Measurements from ENCODE around the gene NDUFS8. TPM values are rescaled to one million over a fixed set of nuclear protein-coding genes. Genes with fewer than 3 reads are reported as not detected.

Gene NDUFS8
- total RNA-seq, 4 donors from 2014 or later, result 69.8 to 143 (median 80.2) TPM

GRCh38 chr11:68052137-68052873 lies 21.8 kb downstream of the NDUFS8 start:
- no peak for TF ChIP-seq CTCF (IDR thresholded peaks at IDR 0.05; ENCODE audit: low read depth)

DNA sequence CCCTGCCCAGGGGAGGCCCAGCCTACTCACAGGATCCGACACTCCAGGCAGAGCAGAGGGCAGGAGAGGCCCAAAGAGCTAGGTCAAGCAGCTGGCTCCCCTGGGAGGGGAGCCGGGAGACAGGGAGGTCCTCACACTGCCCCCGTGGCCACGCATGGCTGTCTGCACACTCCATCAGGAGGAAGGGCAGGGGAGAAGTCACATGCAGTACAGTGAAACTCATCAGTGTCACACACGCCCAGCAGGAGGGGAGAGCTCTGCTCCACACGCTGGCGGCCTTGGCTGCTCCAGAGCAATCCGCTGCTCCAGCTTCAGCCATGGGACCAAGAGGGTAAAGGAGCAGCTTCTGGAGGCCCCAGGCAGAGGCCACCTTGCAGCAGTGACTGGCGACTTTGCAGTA lies 22.6 kb downstream of the NDUFS8 start:
- no peak for TF ChIP-seq CTCF (IDR thresholded peaks at IDR 0.05; ENCODE audit: low read depth)

GRCh38 chr11:68053981-68054812 lies 23.7 kb downstream of the NDUFS8 start:
- no peak for TF ChIP-seq CTCF (IDR thresholded peaks at IDR 0.05; ENCODE audit: low read depth)

GRCh38 chr11:68056317-68057285 lies 26.1 kb downstream of the NDUFS8 start:
- TF ChIP-seq CTCF (IDR thresholded peaks at IDR 0.05; ENCODE audit: low read depth), result no peak

- TF ChIP-seq CTCF (IDR thresholded peaks at IDR 0.05; ENCODE audit: low read depth), result no peak
Measured at GRCh38 chr11:68057807-68058206, 27.3 kb downstream of the NDUFS8 start.

GRCh38 chr11:68061508-68061907 lies 31.0 kb downstream of the NDUFS8 start:
- TF ChIP-seq CTCF (IDR thresholded peaks at IDR 0.05; ENCODE audit: low read depth), result no peak
